ENCODE measurements around the gene PLA2G4D.
A peak's percentile ranks its signal among the peaks of the same experiment; 100 is the strongest.

The PLA2G4D gene

GRCh38 chr15:42070279-42070975 lies 23.9 kb downstream of the PLA2G4D start:
- DNase-seq, result no peak

- no peak for DNase-seq
These were observed 24.7 kb downstream of the PLA2G4D start for GRCh38 chr15:42069496-42070278.

GRCh38 chr15:42069025-42069424 lies 25.3 kb downstream of the PLA2G4D start:
- DNase-seq, result no peak

- DNase-seq, result no peak
These were observed 25.8 kb downstream of the PLA2G4D start for GRCh38 chr15:42068601-42069000.

DNA sequence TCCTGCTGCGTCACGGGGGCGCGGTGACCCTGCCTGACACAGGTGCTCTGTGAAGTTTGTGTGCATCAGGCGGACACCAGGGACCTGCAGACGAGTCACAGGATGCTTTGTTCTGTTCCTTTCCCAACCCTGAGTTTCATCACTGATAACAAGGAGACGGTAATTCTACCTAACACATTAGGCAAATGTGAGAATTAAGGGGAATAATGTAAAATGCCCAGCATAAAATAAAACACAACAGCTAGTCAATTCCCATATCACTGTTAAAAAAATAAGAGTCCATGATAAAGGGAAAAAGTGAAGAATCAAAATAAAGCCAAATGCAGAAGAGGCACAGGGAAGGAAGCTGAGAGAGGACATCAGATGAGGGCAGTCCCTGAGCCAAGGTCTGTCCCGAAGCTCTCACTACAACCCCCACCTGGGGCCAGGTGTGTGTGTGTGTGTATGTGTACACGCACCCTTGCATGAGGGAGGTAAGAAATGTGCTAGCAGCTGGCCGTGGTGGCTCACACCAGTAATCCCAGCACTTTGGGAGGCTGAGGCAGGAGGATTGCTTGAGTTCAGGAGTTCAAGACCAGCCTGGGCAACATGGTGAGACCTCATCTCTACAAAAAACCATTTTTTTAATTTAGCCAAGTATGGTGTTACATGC lies 27.5 kb downstream of the PLA2G4D start:
- DNase-seq, result no peak

DNA sequence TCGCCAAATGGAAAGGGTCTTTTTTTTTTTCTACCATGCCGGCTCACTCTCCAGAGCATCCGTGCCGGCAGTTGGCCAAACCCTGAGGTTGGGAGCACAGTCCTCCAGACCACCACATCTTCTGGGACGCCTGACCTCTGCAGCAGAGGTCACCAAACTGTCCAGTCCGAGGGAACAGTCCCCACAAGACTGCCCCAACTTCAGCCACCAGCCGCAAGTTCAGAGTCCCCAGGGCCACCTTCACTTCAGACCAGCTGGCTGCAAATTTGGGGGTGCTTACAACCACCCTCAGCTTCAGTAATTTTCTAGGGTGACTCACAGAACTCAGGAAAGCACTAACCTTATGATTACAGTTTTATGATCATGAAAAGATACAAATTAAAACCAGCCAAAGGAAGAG lies 28.9 kb downstream of the PLA2G4D start:
- DNase-seq, result no peak

- no peak for DNase-seq
These were observed 29.3 kb downstream of the PLA2G4D start for GRCh38 chr15:42065033-42065432.

DNA sequence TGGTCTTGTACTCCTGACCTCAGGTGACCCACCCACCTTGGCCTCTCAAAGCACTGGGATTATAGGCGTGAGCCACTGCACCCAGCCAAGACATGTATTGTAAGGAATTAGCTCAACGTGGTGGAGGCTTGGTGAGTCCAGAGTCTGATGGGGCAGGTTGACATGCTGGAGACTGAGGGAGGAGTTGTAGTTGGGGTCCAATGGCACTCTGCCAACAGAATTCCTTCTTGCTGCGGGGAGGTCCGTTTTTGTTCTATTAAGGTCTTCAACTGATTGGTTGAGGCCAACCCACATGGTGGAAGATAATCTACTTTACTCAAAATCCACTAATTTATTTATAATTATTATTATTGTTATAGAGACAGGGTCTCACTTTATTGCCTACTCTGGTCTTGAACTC lies 30.1 kb downstream of the PLA2G4D start:
- DNase-seq, result no peak

DNA sequence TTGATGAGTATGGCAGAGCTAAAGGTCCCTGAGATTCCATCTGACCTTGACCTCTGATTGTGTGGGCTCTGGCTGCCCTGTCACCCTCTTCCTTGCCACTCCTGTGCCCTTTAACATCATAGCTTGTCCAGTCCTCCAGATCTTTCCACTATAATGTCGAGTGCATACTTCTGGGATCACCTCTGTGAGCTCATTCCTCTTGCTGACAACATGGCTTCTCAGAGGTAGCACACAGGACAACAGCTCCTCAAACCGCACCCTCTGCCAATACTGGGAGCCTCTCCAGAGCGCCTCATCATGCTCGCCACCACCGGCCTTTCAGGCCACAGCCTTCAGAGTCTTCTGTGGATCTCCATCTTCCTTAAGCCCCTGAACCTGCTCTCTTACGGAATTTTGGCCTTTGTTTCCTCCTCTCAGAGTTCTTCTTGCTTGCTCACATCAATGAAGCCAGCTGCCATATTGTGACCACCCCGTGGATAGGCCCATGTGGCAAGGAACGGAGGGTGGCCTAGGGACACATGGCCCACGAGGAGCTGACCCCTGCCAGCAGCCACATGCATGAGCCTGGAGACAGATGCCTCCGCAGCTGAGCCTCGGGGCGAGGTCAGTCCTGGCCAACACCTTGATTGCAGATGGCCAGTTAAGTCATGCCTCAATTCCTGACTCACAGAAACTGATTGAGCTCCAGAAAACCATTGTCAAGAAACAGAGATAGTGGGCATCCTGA lies 31.1 kb downstream of the PLA2G4D start:
- DNase-seq, result no peak

- no peak for DNase-seq
These were observed 32.0 kb downstream of the PLA2G4D start for GRCh38 chr15:42062284-42062806.

DNA sequence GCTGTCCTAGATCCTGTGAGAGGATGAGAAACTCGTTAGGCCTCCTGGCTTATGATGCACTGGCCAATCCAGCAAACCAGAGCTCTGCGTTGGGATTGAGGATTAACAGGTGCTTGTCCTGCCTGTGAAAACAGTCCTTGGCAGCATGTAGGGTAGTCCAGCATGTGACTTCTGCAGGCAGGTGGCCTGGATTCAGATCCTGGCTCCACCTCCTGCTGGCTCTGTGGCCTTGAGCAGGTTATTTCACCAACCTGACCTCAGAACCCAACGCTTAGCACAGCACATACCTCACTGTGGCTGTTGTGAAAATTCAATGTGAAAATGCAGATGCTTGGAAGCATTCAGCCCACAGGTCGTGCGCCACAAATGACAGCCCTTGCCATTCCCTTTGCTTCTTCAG lies 33.6 kb downstream of the PLA2G4D start:
- no peak for DNase-seq

DNA sequence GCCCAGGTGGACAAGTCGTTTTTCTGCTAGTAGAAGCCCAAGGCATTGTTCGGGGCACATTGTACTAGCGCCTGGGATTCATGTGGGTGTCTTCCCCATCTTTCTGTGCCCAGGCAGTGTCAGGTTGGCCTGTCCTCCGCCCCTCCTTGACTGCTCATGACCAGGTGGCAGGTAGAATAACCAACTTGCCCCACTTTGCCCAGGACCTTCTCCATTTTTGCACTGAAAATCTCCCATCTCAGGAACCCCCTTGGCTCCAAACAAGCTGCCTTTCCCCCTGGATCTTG lies 33.9 kb downstream of the PLA2G4D start:
- DNase-seq, result no peak

DNA sequence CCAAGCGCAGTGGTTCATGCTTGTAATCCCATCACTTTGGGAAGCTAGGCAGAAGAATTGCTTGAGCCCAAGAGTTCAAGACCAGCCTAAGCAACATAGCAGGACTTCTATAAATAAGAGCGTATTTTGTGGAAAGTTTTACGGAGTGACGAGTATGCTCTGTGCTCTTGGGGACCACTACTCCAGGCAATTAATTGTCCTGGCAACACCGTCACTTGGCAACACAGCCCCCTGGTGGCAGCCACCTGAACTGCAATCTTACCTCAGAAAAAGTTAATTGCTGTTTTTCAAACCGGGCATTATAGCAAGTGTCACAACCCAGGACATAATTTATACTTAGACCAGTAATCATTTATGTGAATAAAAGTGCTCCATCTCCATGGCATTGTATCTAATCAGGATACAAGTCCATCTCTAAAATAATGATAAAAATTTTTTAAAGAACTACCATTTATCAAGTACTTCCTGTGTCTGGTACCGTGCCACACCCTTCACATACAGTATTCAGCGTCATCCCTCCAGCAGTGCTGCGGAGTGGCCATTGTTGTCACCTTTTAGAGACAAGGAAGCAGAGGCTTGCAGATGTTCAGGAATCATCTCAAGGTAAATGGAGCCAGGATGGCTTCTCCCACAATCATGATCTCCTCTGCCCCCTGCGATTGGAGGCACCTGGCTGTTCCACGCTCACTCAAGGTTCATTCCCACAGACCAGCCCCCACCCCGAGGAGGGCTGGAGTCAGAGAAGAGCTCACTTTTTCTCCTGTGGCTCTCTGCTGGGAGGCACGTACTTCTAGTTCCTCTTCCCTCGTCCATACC lies 34.5 kb downstream of the PLA2G4D start:
- DNase-seq, result peak; percentile 57

DNA sequence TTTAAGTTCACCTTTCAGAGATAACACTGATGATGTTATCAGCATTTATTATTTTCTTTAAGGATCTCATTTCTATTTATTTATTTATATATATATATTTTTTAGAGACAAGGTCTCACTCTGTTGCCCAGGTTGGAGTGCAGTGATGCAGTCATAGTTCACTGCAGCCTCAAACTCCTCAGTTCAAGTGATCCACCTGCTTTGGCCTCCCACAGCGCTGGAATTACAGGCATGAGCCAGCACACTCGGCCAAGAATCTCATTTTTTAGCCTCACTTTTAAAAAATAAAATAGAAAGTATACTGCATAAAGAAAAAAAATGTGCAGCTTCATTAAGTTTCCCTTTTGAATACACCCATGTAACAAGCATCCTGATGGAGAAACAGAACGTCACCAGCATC lies 35.6 kb downstream of the PLA2G4D start:
- no peak for DNase-seq

- no peak for DNase-seq
These were observed 36.3 kb downstream of the PLA2G4D start for GRCh38 chr15:42057799-42058646.

DNA sequence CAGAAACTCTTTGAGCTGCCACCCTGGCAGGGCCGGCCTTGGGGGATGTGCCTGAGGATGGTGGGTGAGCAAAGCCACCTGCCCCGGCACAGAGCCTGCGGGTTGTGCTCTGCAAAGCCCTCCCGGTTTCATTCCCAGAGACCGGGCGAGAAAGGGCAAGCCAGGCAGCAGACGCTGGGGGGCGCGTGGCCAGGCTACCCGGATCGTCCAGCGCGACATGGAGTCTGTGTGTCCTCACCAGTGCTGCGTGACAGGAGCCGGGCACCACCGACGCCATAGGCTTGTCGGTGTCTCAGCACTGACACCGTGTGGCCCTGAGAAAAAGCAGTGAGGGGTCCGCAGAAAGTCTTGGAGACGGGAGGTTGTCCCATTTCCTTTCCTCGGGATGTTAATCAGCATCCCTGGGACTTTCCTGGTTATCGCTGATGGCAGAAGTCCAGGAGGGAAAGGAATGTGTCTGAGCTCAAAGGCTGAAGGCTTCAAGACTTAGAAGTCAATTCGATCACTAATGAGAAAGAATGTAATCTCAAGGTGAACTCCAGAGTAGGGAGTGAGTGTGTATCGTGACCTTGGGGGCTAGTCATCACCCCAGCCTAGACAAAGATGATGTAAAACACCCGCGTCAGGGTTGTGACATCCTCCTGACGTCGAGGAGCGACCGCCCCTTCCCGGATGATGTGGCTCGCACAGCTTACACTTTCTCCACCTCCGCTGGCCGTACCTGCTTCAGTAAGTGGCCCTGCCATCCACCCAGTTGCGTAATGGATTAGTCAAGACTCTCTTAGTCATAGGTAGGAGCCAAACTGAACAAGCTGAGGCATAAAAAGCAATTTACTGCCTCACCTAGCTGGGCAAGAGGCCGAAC lies 37.2 kb downstream of the PLA2G4D start:
- DNase-seq, result no peak

GRCh38 chr15:42053914-42054313 lies 40.4 kb downstream of the PLA2G4D start:
- no peak for DNase-seq

DNA sequence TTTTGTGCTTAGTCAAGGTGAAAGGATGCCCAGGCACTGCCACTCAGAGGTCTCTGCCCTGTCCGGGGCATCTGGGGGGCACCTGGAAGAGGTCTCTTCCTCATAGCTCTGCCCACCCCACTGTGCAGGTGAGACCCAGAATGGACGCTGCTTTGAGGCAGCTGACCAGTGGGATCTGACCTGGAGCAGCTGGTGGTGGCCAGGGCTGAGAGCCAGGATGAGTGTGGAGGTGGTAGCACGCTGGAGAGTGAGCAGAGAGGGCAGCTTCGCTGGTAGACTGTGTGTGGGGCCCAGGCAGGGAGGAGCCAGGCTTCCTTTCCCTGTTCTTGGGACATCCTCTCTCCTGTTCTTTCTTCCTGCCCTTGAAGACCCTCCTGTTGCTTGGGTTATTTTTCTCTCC lies 41.4 kb downstream of the PLA2G4D start:
- DNase-seq, result no peak

DNA sequence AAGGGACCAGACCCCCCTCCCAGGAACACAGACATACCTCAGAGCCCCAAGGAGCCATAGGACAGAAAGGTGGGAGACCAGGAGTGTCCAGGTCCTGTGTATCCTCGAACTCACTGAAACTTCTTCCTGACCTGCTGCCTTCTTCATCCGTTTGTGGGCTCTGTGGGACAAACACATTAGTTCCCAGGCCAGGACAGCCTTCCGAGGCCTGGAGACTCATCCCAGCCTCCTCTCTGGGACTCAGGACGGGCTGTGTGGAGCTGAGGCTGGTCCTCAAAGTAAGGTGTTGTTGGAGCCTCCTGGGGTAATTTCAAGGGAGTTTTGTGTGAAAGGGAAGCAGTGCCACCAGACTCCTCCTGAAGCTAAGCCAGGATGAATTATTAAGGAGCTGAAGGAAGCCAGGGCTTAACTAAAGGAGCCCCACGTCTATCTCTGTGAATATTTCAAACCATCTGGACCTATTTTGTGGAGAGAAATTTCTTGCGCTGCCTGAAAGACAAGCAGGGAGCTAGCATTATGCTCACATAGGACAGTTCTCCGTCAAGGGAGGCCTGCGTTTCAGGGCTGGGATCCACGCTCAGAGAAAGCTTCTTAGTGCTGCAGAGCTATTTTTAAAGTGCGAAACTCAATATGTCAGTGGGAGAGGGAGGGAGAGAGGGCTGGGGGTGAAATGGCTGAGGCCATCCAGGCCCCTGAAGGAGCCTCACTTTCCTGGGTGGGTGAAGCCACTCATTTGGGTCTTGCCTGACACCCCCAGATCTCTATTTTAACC lies 43.7 kb downstream of the PLA2G4D start:
- DNase-seq, result no peak

DNA sequence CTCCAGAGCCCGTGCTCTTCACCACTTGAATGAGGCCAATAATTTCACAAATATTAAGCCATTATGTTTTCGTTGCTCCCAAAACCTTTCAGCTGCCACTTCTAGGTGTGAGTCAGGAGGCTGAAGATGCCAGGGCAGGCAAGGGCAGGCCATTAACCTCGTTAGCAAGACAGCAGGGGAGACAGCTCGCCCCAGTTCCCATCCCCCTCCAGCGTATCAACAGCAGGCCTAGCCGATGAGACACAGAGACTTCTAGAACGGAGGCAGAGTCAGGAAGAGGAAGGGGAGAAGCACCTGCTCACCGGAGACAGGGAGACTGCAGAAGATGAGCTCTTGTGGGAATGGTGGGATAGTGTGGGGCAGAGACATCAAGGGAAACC lies 45.6 kb downstream of the PLA2G4D start:
- DNase-seq, result no peak
